Mammary epithelial cell (primary cell): ENCODE results near the gene DDRGK1.

Source experiments
- EZH2 ChIP-seq: IDR thresholded peaks from 2 replicates; pipeline ENCODE4 v1.6.1; 2012; ENCODE audit warnings: low read length, inconsistent platforms, borderline replicate concordance
- TF ChIP-seq, protein P1 (sequence below), 2 donors: IDR thresholded peaks in 1 of 2; conservative IDR thresholded peaks in 1 of 2; 2 replicates each; pipeline ENCODE4 v1.5.1; 2011 to 2012; ENCODE audit warnings: inconsistent platforms in 2 of 2, low read length in 2 of 2, mild to moderate bottlenecking in 2 of 2, control low read depth in 1 of 2, low read depth in 1 of 2; ENCODE audit not compliant: insufficient read depth in 1 of 2; ENCODE audit errors: extremely low read depth in 1 of 2

DNA sequence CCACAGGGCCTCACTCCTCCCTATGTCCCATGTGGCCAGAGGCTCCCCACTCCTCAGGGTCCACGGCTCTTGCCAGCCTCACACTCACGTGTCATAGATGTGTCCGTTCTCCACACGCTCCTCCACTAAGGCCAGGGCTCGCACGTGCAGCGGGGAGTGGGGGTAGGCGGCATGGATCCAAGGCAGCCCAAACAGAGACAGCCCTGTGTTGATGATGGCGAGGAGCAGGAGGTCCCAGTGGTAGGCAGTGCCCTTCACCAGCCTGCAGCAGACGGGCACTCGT is 24.2 kb upstream of the DDRGK1 start:
- TF ChIP-seq, protein P1, sequence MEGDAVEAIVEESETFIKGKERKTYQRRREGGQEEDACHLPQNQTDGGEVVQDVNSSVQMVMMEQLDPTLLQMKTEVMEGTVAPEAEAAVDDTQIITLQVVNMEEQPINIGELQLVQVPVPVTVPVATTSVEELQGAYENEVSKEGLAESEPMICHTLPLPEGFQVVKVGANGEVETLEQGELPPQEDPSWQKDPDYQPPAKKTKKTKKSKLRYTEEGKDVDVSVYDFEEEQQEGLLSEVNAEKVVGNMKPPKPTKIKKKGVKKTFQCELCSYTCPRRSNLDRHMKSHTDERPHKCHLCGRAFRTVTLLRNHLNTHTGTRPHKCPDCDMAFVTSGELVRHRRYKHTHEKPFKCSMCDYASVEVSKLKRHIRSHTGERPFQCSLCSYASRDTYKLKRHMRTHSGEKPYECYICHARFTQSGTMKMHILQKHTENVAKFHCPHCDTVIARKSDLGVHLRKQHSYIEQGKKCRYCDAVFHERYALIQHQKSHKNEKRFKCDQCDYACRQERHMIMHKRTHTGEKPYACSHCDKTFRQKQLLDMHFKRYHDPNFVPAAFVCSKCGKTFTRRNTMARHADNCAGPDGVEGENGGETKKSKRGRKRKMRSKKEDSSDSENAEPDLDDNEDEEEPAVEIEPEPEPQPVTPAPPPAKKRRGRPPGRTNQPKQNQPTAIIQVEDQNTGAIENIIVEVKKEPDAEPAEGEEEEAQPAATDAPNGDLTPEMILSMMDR (conservative IDR thresholded peaks at IDR 0.05 in 1 of 2, IDR thresholded peaks at IDR 0.05 in 1 of 2; ENCODE audit: extremely low read depth in 1 of 2, insufficient read depth in 1 of 2, low read depth in 1 of 2, low read length in 2 of 2) = no peak
- TF ChIP-seq EZH2 = no peak
